Measurements from ENCODE around the gene FOXG1. TPM values are rescaled to one million over a fixed set of nuclear protein-coding genes. Genes with fewer than 3 reads are reported as not detected.
A peak's percentile ranks its signal among the peaks of the same experiment; 100 is the strongest.

FOXG1 gene
- polyA plus RNA-seq, 12 donors = 0.04 to 0.78 (median 0.05) TPM; not detected in 3

DNA sequence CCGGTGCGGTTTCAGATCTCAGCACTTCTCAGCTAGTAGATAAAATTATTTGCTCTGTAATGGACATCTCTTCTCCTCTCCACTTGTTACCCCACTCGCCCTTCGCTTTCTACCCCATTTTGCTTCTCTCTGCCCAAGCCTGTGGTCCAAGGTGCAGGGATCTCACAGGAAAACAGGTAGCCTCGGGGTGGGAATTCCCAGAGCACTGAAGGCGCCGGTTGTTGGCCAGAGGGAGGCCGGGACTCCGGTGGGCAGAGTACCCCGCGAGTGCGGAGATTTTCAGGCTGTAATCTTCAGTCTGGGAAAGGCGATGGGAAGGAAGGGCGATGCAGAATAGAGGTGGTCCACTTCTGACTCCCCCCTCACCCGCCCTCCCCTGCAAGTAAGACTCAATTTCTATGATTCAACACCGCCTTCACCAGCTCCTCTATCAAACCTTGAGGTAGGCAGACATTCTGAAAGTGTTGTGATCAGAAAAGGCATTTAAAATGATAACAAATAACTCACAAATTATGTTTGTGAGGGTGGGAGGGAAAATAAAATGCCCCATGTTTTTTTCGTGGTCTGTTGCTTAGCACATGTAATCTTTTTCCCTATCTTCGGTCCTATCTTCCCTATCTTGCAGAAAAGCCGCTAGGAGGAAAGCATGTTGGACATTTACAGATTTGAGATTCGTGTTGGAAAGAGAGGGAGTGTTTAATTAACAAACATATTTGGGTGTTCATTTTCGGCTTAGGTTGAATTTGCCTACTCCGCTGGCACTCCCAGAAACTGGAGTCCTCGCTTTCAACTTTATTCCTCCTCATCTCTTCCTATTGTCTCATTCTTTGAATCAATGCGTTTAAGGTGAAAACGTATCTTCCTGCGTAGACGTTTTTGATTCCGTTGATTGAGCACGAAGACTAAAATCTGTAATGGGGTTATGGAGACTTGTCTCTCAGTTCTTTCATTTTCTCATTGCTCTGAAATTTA lies 8.5 kb downstream of the FOXG1 start:
- DNase-seq = no peak

DNA sequence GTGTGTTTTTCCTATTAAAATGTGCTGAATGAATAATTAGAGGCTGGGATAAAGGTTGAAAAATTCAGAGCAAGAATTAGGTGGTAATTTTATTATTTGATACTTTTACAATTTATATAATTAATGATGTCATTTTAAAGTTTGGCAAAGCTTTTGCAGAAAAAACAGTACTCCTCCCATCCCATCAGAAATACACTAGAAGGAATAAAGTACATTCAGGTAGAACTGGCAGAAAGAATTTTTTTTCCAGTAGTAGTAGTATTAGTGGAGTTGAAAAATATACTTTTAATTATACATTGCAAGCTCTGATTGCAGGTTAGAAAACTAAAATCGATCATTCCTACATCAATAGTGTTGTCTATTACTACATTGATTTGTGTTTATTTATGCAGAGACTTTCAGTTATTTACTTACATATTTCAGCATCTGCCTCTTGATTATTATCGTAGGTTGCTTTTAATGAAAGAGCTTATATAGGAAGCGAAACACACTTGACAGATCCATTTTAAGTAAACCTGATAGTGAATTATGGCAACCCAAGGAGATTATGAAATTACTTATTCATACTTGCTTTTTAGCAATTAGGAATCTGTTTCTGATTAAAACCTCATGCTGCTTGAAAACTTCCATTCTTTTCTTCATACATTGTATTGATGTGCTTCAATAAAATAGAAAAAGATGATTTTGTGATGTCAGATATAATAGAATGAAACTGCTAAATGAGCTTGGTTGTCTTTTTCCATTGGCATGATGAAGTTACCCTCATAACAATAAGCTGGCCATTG lies 10.1 kb downstream of the FOXG1 start:
- no peak for DNase-seq

DNA sequence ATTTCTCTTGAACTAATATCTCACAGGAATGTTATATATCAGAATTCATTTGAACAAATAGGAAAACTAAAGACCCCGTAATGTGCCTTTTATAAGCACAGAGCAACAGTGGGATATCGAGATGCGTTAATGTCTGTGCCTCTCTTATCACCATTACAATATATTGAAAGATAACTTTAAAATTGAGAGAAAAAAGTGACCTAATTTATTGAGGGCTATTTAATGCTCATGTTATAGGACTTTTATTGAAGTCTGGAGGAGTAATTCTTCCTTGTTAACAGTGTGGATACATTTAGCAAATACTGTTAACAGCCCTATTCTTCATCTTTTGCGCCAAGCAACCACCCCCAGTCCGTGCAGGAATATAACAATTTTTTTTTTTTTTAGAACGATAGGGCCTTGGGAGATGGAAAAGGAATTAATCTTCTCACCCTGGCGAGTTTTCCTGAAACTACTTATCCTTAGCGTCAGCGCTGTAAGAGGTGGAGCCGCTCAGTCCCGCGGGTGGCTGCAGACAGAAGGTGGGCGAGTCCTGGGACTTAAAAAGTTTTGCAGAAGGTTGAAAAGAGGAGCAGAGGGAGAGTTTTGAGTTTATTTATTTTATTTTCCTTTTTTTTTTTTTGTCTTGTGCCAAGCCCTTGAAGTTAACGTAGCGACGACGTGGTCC lies 11.0 kb downstream of the FOXG1 start:
- DNase-seq = no peak

DNA sequence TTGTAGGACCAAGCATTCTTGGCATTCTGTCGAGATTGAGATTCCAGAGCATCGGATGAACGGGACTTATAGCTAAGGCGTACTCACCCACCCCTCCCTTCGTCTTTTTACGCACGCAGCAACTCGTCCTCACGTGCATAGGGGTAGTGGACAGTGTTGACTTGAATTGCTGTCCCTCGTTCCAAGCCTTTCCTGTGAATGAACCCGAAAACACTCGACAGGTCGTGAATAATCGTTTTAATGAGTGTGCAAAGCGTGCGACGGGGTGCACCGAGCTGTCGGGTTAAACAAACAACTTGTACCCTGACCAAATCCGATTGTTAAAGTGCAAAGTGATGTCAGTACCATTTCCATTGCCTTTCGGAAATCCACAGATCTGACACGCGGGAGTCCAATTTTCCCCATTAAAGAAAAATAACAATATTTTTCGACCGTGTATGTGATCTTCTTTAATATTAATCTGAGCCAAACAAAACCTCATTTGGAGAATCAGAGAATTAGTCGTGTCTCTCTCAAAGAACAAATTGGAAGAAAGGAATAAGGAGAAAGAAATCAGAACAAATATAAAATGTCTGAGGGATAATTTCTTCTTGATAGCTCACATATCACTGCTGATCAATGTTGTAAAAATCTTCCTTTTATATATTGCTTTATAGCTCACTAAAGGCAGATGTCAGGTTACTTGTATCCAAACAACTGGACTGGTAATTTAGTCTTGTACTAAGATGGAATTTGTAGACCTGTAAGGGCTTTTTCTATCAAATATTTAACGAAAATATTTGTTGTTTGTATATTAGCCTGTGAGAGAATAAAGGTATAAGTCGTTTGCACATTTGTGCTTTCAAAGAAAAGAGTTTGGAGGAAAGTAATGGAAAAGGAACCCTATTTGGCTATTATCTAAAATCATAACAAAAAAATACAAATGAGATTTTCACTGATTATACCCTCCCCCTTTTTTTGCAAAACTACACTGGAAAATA lies 11.8 kb downstream of the FOXG1 start:
- DNase-seq = no peak

DNA sequence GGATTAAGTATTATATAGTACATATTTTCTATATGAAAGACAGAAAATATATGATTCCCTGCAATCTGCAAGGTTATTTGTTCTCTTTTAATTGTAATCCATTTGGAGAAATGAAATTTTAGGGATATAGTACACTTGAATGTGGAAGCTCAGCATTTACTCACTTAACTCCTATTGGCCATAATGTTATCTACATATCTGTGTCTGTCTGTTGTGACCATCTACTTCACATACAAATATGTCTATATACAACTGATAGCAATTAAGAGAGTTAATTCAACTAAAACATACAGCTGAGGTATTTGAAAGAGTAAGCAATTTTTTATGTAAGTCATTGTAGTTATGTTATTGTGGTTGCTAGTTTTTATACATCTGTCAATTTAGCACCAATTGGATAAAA lies 12.9 kb downstream of the FOXG1 start:
- no peak for DNase-seq

DNA sequence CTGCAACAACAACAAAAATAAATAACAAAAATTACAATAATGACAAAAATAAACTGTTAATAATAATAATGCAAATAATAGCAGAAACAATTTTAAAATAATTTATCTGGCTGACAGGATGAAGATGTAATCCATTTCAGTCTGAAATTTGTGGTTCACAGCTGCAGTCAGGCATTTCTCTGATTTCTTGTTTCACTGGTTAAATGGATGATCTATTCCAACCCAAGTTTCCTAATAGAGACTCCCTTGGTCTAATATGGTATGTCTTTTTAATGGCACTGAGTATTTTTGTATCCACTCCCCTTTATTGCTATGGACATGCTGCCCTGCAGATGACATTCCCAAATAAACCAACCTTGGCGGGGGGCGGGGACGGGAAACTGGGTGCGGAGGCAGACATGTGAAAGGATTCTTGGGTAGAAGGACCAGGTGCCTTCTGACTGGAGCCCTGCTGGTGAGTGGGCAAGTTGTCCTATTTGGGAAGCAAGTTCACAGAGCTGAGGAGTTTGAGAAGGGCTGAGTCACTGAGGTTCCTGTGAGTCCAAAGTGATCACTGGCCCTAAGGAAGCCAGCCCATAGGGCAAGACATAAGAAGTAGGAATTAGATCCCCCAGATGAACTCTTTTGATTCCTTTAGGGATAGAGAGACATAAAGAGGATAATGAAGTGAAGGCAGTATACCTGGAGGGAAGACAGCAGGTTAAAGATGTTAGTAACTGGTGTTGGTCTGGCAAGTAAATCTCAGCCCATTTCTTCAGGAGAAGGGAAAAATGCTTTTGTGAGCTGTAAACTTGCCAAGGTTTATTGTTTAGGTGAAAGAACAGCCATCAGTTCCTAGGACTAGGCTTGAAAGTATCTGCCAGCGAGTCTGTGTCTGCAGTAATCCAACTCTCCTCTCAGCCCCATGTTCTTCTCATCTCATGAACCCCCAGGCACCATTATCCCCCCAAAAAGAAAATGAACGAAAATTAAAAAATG lies 14.5 kb downstream of the FOXG1 start:
- DNase-seq = no peak

DNA sequence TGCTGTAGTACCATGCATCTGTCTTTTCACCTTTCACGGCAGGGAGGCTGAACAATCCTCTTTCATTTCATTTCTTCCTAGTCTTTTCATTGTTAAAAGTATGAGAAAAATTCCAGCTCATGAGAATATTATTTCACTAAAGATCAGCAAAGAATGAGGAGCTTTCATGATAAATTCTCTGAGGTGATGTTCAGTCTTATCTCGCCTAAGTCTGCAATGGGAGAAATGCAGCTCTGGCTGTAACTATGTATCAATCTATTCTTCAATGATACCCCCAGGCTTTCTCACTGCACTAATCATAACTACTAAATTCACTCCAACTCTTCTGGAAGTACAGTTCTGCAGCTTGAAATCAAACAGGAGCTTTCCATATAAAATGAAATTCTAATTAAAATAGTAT lies 15.7 kb downstream of the FOXG1 start:
- no peak for DNase-seq

DNA sequence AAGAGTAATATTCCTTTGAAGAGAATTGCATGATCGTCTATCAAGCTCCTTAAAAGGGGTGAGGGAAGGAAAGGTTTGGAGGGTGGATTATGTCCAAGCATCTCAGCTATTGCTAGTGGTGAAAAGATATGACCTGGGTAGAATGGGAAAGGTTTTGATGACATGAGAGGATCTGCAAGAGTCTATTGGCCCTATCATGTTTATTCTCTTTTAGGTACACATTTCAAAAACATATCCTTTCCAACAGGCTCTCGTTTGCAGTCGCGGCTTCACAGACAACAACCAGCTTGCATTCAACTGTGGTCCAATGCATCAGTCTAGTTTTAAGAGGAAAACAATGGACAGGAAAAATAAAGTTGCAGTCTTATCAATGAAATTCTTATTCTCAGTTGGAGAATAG lies 17.1 kb downstream of the FOXG1 start:
- no peak for DNase-seq

DNA sequence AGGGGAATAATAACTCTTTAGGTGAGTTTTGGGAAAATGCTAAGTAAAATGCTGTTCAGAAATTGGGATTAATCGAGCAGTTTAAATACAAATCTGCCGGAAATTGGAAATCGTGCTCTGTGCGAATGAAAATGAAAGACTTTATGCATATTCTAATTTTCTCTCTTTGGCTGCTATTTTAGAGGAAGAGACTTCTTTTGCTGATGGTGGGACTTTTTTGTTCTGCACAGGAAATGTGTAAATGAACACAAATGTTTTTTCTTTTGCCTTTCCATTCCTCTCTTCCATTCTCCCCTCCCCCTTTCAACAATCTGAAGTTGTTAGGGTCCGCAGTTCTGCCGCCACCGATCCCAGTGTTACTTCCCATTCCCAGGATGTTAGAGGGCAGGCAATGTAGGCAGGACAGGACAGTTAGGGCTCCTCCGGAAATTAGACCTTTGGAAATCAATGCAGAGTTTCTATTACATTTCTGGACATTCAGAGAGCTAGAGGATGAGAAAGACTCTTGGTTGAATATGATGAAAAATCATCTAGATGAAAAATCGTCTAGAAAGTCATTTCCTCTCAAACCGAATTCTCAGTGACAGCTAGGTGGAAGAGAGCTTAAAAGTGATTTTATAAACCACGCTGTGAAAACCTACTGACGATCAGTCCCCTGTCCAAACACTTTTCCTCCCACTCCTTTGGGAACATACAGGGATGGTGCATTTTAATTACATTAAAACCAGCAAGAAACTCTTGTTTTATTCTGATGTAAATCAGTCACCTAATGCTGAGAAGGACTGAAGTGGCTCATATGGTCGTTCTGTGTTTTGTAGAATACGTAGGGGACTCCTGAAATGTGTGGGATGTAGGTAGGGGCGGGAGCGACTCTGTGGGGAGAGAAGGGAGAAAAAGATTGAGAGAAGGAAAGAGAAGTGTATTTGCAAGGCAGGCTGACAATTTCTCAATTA lies 17.8 kb downstream of the FOXG1 start:
- no peak for DNase-seq

DNA sequence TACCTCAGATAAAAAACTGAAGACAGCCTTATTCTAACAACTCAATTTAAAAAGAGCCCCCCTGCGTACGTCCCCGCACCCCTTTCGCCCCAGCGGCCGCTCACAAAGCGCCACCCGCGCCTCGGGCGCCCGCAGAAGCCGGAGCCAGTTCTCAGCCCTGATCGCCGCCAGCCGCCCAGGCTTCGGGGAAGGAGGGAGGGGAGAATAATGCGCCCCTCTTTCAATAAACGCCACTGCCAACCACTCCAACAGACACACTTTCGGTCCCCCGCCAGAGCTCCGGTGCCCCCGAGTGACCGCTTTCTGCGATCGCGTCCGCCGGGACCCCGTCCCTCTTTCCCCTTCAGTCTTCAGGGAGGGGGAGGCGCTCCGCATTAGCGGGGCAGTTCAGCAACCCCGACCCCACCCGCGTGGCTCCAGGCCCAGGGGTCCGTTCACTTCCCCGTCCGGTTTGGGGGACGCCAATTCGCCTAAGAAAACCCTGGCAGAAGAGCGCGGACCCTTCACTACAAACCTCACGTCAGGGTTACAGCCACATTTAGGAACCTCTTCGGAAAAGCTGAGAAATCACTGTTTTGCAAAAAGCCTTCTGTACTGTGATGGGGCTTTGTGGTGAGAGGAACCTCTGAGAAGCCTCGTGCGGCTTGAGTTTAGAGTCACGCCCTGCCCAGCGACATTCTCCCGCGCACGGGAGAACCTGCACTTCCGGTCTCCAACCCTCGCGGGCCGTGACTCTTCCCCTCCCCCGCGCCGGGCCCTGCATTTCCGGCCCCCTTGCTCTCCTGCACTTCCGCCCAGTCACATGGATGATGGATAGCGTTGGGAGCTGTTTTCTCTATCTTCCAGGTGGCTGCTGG lies 18.7 kb downstream of the FOXG1 start:
- peak; percentile 25 for DNase-seq

DNA sequence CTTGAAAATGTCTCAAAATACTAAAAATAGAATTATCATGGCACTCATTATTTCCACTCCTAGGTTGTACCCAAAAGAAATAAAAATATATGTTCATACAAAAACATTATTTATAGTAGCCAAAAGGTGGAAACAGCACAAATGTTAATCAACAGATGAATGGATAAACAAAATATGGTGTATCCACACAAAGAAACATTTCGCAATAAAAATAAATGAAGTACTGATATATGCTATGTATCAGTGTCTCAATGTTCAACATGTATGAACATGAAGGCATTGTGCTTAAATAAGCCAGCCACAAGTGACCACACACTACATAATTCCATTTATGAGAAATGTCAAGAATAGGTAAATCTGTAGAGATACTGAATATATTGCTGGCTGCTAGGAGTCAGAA lies 40.9 kb downstream of the FOXG1 start:
- DNase-seq = no peak

DNA sequence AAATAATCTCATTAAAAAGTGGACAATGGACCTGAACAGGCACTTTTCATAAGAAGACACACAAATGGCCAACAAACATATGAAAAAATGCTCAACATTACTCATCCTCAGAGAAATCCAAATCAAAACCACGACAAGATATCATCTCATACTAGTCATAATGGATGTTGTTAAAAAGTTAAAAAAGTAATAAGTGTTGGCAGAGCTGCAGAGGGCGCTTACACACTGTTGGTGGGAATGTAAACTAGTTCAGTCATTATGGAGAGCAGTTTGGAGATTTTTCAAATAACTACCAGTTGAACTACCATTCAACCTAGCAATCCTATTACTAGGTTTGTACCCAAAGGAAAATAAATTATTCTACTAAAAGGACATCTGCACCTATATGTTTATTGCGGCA lies 47.2 kb downstream of the FOXG1 start:
- DNase-seq = no peak
